IMR-90 (cell line): ENCODE data around the gene TSHZ1. TPM values are rescaled to one million over a fixed set of nuclear protein-coding genes. Genes with fewer than 3 reads are reported as not detected.

Experiments
- ATAC-seq: fragments of 200-7000 bp; cut with Tn5 transposase; 2 replicates; pipeline ENCODE4 v1.9.1; 2020; ENCODE audit warnings: low read depth, mild to moderate bottlenecking, moderate library complexity
- BruUV-seq: library from RNA; stranded (reverse); fragments of 400-500 nt; replicated peaks from 2 replicates; lab custom pipeline; 2021; lab: Mats Ljungman, UMichigan
- CTCF ChIA-PET: fragments of 300-600 bp; formaldehyde crosslinking; extraction: SDS; loops from one replicate; lab custom pipeline; 2021; ENCODE audit warnings: antibody characterized with exemption; lab: Yijun Ruan, JAX
- POLR2A ChIA-PET: fragments of 300-600 bp; sonication (Branson Sonifier 250); formaldehyde crosslinking; loops from one replicate; lab custom pipeline; 2022; ENCODE audit warnings: antibody characterized with exemption; ENCODE audit not compliant: unreplicated experiment; lab: Charles Lee
- DNase-seq: peaks from one replicate; pipeline ENCODE4 v3.0.0; 2013
- H2AFZ ChIP-seq: replicated peaks from 2 replicates; pipeline ENCODE3; 2013; ENCODE audit warnings: low read length, mild to moderate bottlenecking; ENCODE audit not compliant: poor library complexity
- H2AK5ac ChIP-seq: 2 replicates; pipeline ENCODE4 v1.6.1; 2013; ENCODE audit warnings: low read depth, low read length, inconsistent platforms
- H2AK9ac ChIP-seq: replicated peaks from 2 replicates; pipeline ENCODE3; 2013; ENCODE audit warnings: mild to moderate bottlenecking, low read depth, low read length, moderate library complexity; ENCODE audit not compliant: poor library complexity
- H2BK120ac ChIP-seq: 2 replicates; pipeline ENCODE4 v1.6.1; 2013; ENCODE audit warnings: low read depth, low read length, inconsistent platforms
- H2BK15ac ChIP-seq: 3 replicates; pipeline ENCODE4 v1.6.1; 2013; ENCODE audit warnings: low read depth, low read length, inconsistent platforms
- H2BK20ac ChIP-seq: 2 replicates; pipeline ENCODE4 v1.6.1; 2013; ENCODE audit warnings: low read depth, mild to moderate bottlenecking, inconsistent platforms, low read length, moderate library complexity
- H2BK5ac ChIP-seq: 2 replicates; pipeline ENCODE4 v1.6.1; 2013; ENCODE audit warnings: mild to moderate bottlenecking, low read depth, low read length, inconsistent platforms; ENCODE audit not compliant: poor library complexity, severe bottlenecking
- H3K14ac ChIP-seq: replicated peaks from 2 replicates; pipeline ENCODE4 v1.6.1; 2013; ENCODE audit warnings: low read depth, low read length, inconsistent platforms
- H3K18ac ChIP-seq: 2 replicates; pipeline ENCODE4 v1.6.1; 2013; ENCODE audit warnings: low read depth, low read length, control low read depth
- H3K23ac ChIP-seq: 2 replicates; pipeline ENCODE4 v1.6.1; 2013; ENCODE audit warnings: low read depth, low read length, inconsistent platforms
- H3K27ac ChIP-seq: 2 replicates; pipeline ENCODE4 v1.5.1; 2013; ENCODE audit warnings: mild to moderate bottlenecking, control low read depth, low read length; ENCODE audit not compliant: insufficient read depth
- H3K27me3 ChIP-seq: 2 replicates; pipeline ENCODE4 v1.6.1; 2013; ENCODE audit warnings: low read length; ENCODE audit not compliant: control insufficient read depth, insufficient read depth
- H3K36me3 ChIP-seq: 2 replicates; pipeline ENCODE4 v1.6.1; 2013; ENCODE audit warnings: low read length, mixed read lengths; ENCODE audit not compliant: control insufficient read depth, insufficient read depth
- H3K4ac ChIP-seq: 2 replicates; pipeline ENCODE4 v1.6.1; 2013; ENCODE audit warnings: low read depth, low read length, inconsistent platforms
- H3K4me1 ChIP-seq: 2 replicates; pipeline ENCODE4 v1.6.1; 2013; ENCODE audit warnings: low read length, mixed read lengths; ENCODE audit not compliant: control insufficient read depth, insufficient read depth
- H3K4me2 ChIP-seq: 2 replicates; pipeline ENCODE4 v1.6.1; 2013; ENCODE audit warnings: low read depth, mild to moderate bottlenecking, control low read depth, low read length, moderate library complexity
- H3K4me3 ChIP-seq: 2 replicates; pipeline ENCODE4 v1.5.1; 2013; ENCODE audit warnings: low read depth, mild to moderate bottlenecking, control low read depth, low read length, moderate library complexity; ENCODE audit not compliant: insufficient read depth
- H3K56ac ChIP-seq: 2 replicates; pipeline ENCODE4 v1.6.1; 2013; ENCODE audit warnings: low read length, inconsistent platforms; ENCODE audit not compliant: insufficient read depth; ENCODE audit errors: extremely low read depth
- H3K79me1 ChIP-seq, 2 experiments: 2 replicates each; pipeline ENCODE4 v1.6.1; 2013; ENCODE audit warnings: low read length in 2 of 2, inconsistent platforms in 1 of 2, low read depth in 1 of 2
- H3K9ac ChIP-seq: 2 replicates; pipeline ENCODE4 v1.6.1; 2013; ENCODE audit warnings: low read depth, low read length, control low read depth
- H3K9me1 ChIP-seq: 2 replicates; pipeline ENCODE4 v1.6.1; 2013; ENCODE audit warnings: low read length, inconsistent platforms; ENCODE audit not compliant: insufficient read depth
- H3K9me3 ChIP-seq: 2 replicates; pipeline ENCODE4 v1.6.1; 2013; ENCODE audit warnings: low read length; ENCODE audit not compliant: control insufficient read depth, insufficient read depth
- H4K20me1 ChIP-seq: 2 replicates; pipeline ENCODE4 v1.6.1; 2013; ENCODE audit warnings: low read length, inconsistent platforms; ENCODE audit not compliant: insufficient read depth
- H4K5ac ChIP-seq: 2 replicates; pipeline ENCODE4 v1.6.1; 2013; ENCODE audit warnings: mild to moderate bottlenecking, low read depth, low read length, control low read depth
- H4K8ac ChIP-seq, 2 experiments: 2 replicates each; pipeline ENCODE4 v1.6.1; 2013; ENCODE audit warnings: low read depth in 2 of 2, low read length in 2 of 2, control low read depth in 1 of 2, inconsistent platforms in 1 of 2
- H4K91ac ChIP-seq: 2 replicates; pipeline ENCODE4 v1.6.1; 2013; ENCODE audit warnings: low read depth, low read length, inconsistent platforms; ENCODE audit not compliant: insufficient read depth
- BHLHE40 ChIP-seq: fragments of 150-350 bp; IDR thresholded peaks from 2 replicates; pipeline ENCODE4 v1.6.1; 2016; ENCODE audit warnings: mild to moderate bottlenecking, low read depth, low read length
- CEBPB ChIP-seq: IDR thresholded peaks from 2 replicates; pipeline ENCODE4 v1.6.1; 2012; ENCODE audit warnings: low read depth, low read length, improper control_type of control experiment
- CHD1 ChIP-seq: IDR thresholded peaks from 2 replicates; pipeline ENCODE4 v1.6.1; 2012; ENCODE audit warnings: low read depth, low read length, improper control_type of control experiment
- FOS ChIP-seq: fragments of 150-350 bp; IDR thresholded peaks from 2 replicates; pipeline ENCODE4 v1.6.1; 2016; ENCODE audit warnings: low read depth, low read length
- MAFK ChIP-seq: IDR thresholded peaks from 2 replicates; pipeline ENCODE4 v1.6.1; 2012; ENCODE audit warnings: low read depth, low read length, improper control_type of control experiment
- MAZ ChIP-seq: IDR thresholded peaks from 2 replicates; pipeline ENCODE4 v1.6.1; 2012; ENCODE audit warnings: low read depth, mild to moderate bottlenecking, low read length, improper control_type of control experiment, moderate library complexity, borderline replicate concordance
- MXI1 ChIP-seq: IDR thresholded peaks from 2 replicates; pipeline ENCODE4 v1.6.1; 2012; ENCODE audit warnings: low read depth, mild to moderate bottlenecking, low read length, moderate library complexity, borderline replicate concordance
- NFE2L2 ChIP-seq: fragments of 150-350 bp; IDR thresholded peaks from 2 replicates; pipeline ENCODE4 v1.6.1; 2016; ENCODE audit warnings: low read depth, mild to moderate bottlenecking, low read length
- POLR2A ChIP-seq: IDR thresholded peaks from 2 replicates; pipeline ENCODE4 v1.6.1; 2012; ENCODE audit warnings: mild to moderate bottlenecking, low read depth, low read length
- RAD21 ChIP-seq: IDR thresholded peaks from 2 replicates; pipeline ENCODE4 v1.6.1; 2012; ENCODE audit warnings: low read length, improper control_type of control experiment
- RCOR1 ChIP-seq: IDR thresholded peaks from 2 replicates; pipeline ENCODE4 v1.6.1; 2012; ENCODE audit warnings: mild to moderate bottlenecking, low read length, improper control_type of control experiment; ENCODE audit not compliant: insufficient replicate concordance
- RFX5 ChIP-seq: IDR thresholded peaks from 2 replicates; pipeline ENCODE4 v1.8.0; 2012; ENCODE audit warnings: low read depth, mild to moderate bottlenecking, low read length, moderate library complexity
- WGBS, 2 experiments: methylation state at CpG; one replicate each; pipeline versions ENCODE4 v1.1.5 to v1.1.7; 2013; ENCODE audit warnings: missing lambda C conversion rate in 2 of 2; ENCODE audit not compliant: insufficient read length in 1 of 2; ENCODE audit errors: extremely low coverage in 2 of 2; 5-methylcytosine and 5-hydroxymethylcytosine counted together
- dilution Hi-C: fragments of 300-500 bp; cut with HindIII; formaldehyde crosslinking; loops from one replicate; pipeline ENCODE4 v1.14.3; 2018; ENCODE audit warnings: low sequenced_read_pairs; ENCODE audit not compliant: unreplicated experiment
- in situ Hi-C: fragments of 300-500 bp; cut with MboI; formaldehyde crosslinking; loops from 3 replicates; pipeline ENCODE4 v1.14.3; 2019; ENCODE audit warnings: low sequenced_read_pairs, inconsistent platforms, mixed read lengths
- intact Hi-C: fragments of 100-400 bp; cut with micrococcal nuclease; formaldehyde crosslinking; loops from 2 replicates; pipeline ENCODE4 v1.10.0; 2022
- polyA plus RNA-seq, 3 experiments: library from polyadenylated mRNA; depleted of rRNA; stranded (reverse); fragments of >200 nt; gene quantifications; 2 replicates each; pipeline ENCODE4 v1.2.3, GENCODE V29; 2012; ENCODE audit warnings: low replicate concordance in 1 of 3
- total RNA-seq: library from RNA; depleted of rRNA; stranded (reverse); fragments of >200 nt; gene quantifications from 2 replicates; pipeline ENCODE4 v1.2.3, GENCODE V29; 2012
- TF ChIP-seq, protein P1 (sequence below): fragments of 150-350 bp; IDR thresholded peaks from 2 replicates; pipeline ENCODE4 v1.6.1; 2016; ENCODE audit warnings: low read depth, mild to moderate bottlenecking, low read length, moderate library complexity, borderline replicate concordance
- TF ChIP-seq, protein P2 (sequence below): conservative IDR thresholded peaks from 2 replicates; pipeline ENCODE4 v1.5.1; 2012; ENCODE audit warnings: mild to moderate bottlenecking, low read depth, low read length, improper control_type of control experiment

TSHZ1 gene
- total and polyA plus RNA-seq, 2 of the 4 experiments (the other 2 are of a cell fraction) = 7.1 to 10.0 TPM

DNA sequence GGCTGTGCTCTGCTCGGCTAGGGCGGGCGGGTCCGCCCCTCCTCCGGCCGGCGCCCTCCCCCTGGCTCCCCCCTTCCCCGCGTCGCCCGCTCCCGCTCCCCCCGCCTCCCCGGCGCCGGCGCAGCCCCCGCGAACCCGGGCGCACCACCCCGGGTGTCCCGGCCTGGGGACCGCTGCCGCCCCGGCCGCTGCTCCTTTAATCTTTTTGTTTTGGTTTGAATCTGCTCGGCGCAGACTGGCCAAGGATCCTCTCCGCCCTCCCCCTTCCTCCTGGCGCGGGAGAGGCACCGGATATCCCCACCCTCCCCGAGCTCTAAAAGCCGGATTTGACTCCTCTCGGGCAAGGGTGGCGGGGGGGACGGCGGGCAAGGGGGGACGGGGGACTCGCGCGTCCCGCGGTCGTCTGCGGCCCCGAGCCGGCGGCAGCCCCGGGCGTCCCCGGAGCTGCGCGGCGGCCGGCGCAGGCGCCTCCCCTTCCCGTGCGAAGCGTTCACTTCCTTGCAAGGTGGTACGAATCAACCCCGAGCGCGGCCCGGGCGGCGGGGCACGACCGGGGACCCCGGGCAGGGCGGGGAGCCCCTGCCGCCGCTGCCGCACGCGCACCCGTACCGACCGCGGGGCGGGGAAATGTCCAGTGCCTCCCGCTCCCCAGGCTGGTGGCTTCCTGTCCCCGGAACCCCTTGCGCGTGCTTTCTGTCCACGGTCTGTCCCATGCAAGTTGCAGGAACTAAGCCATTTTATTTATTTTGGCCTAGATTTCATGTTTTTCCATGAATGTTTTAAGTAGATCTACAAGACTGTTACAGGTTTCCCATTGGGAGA, 1.3 kb upstream of the TSHZ1 start, which contains the start of gene PTGR3:
Gene PTGR3, minus strand, starts transcription at position 11 of the 822 bp plus-strand sequence. CDS start 81 bp downstream, outside the sequence.
- Histone ChIP-seq H2BK5ac (peak within 1 kb of the TSS; percentile 91), H2BK15ac (peak within 1 kb of the TSS; percentile 7; the same call in 1 of the 3 replicates), H3K23ac (peak within 1 kb of the TSS; percentile 88), H3K9ac (peak within 1 kb of the TSS; percentile 85), H3K36me3 (no peaks in the 10 kb centered on the region), H3K4me1 (peaks cover 5% of the 10 kb centered on the region), H3K79me1 (peaks cover 9 to 29% of the 10 kb centered on the region in 2 experiments), H4K5ac (peak within 1 kb of the TSS; percentile 90), H3K27ac (peak within 1 kb of the TSS; percentile 98), H2AK9ac (peak within 1 kb of the TSS; percentile 81), H3K9me1 (no peaks in the 10 kb centered on the region), H4K8ac (peak within 1 kb of the TSS; percentile 64; a peak in 3 of 4 replicates), H3K18ac (peak within 1 kb of the TSS; percentile 73), H3K9me3 (no peaks in the 10 kb centered on the region), H3K56ac (peak within 1 kb of the TSS; percentile 88), H3K14ac (peak within 1 kb of the TSS; percentile 85), H4K91ac (peak within 1 kb of the TSS; percentile 62), H3K27me3 (no peaks in the 10 kb centered on the region), H3K4me2 (peak within 1 kb of the TSS; percentile 98), H4K20me1 (peaks cover 4% of the 10 kb centered on the region; the same call in 1 of the 2 replicates), H2BK20ac (0 out of 2 replicates have a peak within 1 kb of the TSS, but pooled peaks have one; percentile 8), H3K4ac (peak within 1 kb of the TSS; percentile 84), H2AK5ac (peak within 1 kb of the TSS; percentile 81), H2AFZ (peak within 1 kb of the TSS; percentile 89), H3K4me3 (peak within 1 kb of the TSS; percentile 90), H2BK120ac (peak within 1 kb of the TSS; percentile 74)
- ChIA-PET CTCF (no interaction called here), POLR2A (interaction anchor here (0.6 kb wide), 2 partner anchors 200 to 1224 kb away, joined by 3 read pairs; no protein-coding TSS in a partner anchor)
- intact Hi-C loops = loop anchor here (5.0 to 10.0 kb wide), 5 partner anchors 265 to 1138 kb away; no protein-coding TSS in a partner anchor
- DNase-seq (peak; percentile 73), ATAC-seq (peak; percentile 57)
- dilution Hi-C loops = no loop called here
- in situ Hi-C loops = loop anchor here (5.0 to 25.0 kb wide), 2 partner anchors 273 to 1153 kb away; no protein-coding TSS in a partner anchor
- no TSS peak for BruUV-seq
- WGBS, 2 experiments = 0% methylated on average over 20 of the region's 88 CpGs; no CpG with 5 or more reads in 1 of the 2 experiments
- TF ChIP-seq RCOR1 = no peak
- TF ChIP-seq CEBPB = no peak
- TF ChIP-seq, protein P1, sequence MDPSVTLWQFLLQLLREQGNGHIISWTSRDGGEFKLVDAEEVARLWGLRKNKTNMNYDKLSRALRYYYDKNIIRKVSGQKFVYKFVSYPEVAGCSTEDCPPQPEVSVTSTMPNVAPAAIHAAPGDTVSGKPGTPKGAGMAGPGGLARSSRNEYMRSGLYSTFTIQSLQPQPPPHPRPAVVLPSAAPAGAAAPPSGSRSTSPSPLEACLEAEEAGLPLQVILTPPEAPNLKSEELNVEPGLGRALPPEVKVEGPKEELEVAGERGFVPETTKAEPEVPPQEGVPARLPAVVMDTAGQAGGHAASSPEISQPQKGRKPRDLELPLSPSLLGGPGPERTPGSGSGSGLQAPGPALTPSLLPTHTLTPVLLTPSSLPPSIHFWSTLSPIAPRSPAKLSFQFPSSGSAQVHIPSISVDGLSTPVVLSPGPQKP = no peak
- no peak; the same call in 1 of the 2 replicates for TF ChIP-seq POLR2A
- TF ChIP-seq MAZ = peak; percentile 34; the same call in 1 of the 2 replicates
- no peak for TF ChIP-seq NFE2L2
- no peak for TF ChIP-seq FOS
- TF ChIP-seq MAFK = no peak
- no peak for TF ChIP-seq RFX5
- no peak for TF ChIP-seq RAD21
- no peak for TF ChIP-seq CHD1
- TF ChIP-seq BHLHE40 = peak; percentile 54; the same call in 1 of the 2 replicates
- TF ChIP-seq, protein P2, sequence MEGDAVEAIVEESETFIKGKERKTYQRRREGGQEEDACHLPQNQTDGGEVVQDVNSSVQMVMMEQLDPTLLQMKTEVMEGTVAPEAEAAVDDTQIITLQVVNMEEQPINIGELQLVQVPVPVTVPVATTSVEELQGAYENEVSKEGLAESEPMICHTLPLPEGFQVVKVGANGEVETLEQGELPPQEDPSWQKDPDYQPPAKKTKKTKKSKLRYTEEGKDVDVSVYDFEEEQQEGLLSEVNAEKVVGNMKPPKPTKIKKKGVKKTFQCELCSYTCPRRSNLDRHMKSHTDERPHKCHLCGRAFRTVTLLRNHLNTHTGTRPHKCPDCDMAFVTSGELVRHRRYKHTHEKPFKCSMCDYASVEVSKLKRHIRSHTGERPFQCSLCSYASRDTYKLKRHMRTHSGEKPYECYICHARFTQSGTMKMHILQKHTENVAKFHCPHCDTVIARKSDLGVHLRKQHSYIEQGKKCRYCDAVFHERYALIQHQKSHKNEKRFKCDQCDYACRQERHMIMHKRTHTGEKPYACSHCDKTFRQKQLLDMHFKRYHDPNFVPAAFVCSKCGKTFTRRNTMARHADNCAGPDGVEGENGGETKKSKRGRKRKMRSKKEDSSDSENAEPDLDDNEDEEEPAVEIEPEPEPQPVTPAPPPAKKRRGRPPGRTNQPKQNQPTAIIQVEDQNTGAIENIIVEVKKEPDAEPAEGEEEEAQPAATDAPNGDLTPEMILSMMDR = no peak
- TF ChIP-seq MXI1 = no peak
